ENCODE measurements around the gene ARHGAP12.

DNA sequence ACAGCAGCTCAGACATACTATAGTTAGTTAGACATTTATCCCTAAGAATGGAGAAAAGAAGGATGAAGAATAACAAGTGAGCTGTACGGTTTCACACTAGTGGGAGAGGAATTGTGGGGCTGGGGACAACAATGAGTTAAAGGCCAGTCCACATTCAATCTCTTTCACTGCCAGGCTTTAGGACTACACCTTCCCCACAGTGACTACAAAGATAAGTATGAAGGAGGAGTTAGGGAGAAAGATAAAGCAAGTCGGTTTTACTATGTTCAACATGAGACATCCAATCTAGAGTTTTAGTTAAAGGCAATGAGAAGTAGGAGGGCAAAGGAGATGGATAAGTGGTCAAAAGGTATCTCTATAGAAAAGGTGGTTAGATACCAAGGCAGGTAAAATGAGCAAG lies 16.3 kb downstream of the ARHGAP12 start:
- TF ChIP-seq, protein P1, sequence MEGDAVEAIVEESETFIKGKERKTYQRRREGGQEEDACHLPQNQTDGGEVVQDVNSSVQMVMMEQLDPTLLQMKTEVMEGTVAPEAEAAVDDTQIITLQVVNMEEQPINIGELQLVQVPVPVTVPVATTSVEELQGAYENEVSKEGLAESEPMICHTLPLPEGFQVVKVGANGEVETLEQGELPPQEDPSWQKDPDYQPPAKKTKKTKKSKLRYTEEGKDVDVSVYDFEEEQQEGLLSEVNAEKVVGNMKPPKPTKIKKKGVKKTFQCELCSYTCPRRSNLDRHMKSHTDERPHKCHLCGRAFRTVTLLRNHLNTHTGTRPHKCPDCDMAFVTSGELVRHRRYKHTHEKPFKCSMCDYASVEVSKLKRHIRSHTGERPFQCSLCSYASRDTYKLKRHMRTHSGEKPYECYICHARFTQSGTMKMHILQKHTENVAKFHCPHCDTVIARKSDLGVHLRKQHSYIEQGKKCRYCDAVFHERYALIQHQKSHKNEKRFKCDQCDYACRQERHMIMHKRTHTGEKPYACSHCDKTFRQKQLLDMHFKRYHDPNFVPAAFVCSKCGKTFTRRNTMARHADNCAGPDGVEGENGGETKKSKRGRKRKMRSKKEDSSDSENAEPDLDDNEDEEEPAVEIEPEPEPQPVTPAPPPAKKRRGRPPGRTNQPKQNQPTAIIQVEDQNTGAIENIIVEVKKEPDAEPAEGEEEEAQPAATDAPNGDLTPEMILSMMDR (IDR thresholded peaks at IDR 0.05; ENCODE audit: insufficient read depth, low read length) = no peak
- TF ChIP-seq POLR2AphosphoS5 (IDR thresholded peaks at IDR 0.05; ENCODE audit: low read depth) (no peak), GABPA (IDR thresholded peaks at IDR 0.05; ENCODE audit: low read depth) (no peak), SPI1 (IDR thresholded peaks at IDR 0.05; ENCODE audit: borderline replicate concordance, low read depth) (no peak)
- TF ChIP-seq, protein P2, sequence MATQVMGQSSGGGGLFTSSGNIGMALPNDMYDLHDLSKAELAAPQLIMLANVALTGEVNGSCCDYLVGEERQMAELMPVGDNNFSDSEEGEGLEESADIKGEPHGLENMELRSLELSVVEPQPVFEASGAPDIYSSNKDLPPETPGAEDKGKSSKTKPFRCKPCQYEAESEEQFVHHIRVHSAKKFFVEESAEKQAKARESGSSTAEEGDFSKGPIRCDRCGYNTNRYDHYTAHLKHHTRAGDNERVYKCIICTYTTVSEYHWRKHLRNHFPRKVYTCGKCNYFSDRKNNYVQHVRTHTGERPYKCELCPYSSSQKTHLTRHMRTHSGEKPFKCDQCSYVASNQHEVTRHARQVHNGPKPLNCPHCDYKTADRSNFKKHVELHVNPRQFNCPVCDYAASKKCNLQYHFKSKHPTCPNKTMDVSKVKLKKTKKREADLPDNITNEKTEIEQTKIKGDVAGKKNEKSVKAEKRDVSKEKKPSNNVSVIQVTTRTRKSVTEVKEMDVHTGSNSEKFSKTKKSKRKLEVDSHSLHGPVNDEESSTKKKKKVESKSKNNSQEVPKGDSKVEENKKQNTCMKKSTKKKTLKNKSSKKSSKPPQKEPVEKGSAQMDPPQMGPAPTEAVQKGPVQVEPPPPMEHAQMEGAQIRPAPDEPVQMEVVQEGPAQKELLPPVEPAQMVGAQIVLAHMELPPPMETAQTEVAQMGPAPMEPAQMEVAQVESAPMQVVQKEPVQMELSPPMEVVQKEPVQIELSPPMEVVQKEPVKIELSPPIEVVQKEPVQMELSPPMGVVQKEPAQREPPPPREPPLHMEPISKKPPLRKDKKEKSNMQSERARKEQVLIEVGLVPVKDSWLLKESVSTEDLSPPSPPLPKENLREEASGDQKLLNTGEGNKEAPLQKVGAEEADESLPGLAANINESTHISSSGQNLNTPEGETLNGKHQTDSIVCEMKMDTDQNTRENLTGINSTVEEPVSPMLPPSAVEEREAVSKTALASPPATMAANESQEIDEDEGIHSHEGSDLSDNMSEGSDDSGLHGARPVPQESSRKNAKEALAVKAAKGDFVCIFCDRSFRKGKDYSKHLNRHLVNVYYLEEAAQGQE (IDR thresholded peaks at IDR 0.05; ENCODE audit: insufficient replicate concordance, low read depth) = no peak
